Left forelimb (tissue), 1 donor: ENCODE measurements around the gene KCNK10.

Experiments
- DNase-seq: peaks from one replicate; pipeline ENCODE4 v3.0.0-alpha.2; 2018; ENCODE audit warnings: low spot score

Gene KCNK10

GRCh38 chr14:88184956-88185355, 138.1 kb downstream of the KCNK10 start:
- no peak for DNase-seq

- no peak for DNase-seq
These were observed 142.0 kb downstream of the KCNK10 start for GRCh38 chr14:88181072-88181471.

GRCh38 chr14:88179716-88180115, 143.4 kb downstream of the KCNK10 start:
- no peak for DNase-seq

- DNase-seq = no peak
These were observed 152.7 kb downstream of the KCNK10 start for GRCh38 chr14:88170333-88170732.

GRCh38 chr14:88168498-88169165, 154.4 kb downstream of the KCNK10 start:
- DNase-seq = no peak

GRCh38 chr14:88168025-88168424, 155.0 kb downstream of the KCNK10 start:
- no peak for DNase-seq

GRCh38 chr14:88166616-88167015, 156.5 kb downstream of the KCNK10 start:
- DNase-seq = no peak

- no peak for DNase-seq
These were observed 158.0 kb downstream of the KCNK10 start for GRCh38 chr14:88164906-88165534.

GRCh38 chr14:88163731-88164255, 159.3 kb downstream of the KCNK10 start:
- DNase-seq = no peak

GRCh38 chr14:88156127-88156526, 166.9 kb downstream of the KCNK10 start:
- DNase-seq = no peak

GRCh38 chr14:88154926-88155325, 168.1 kb downstream of the KCNK10 start:
- DNase-seq = no peak

- no peak for DNase-seq
These were observed 168.7 kb downstream of the KCNK10 start for GRCh38 chr14:88154321-88154720.

GRCh38 chr14:88146881-88147649, 176.0 kb downstream of the KCNK10 start:
- DNase-seq = no peak

- DNase-seq = no peak
These were observed 179.3 kb downstream of the KCNK10 start for GRCh38 chr14:88143810-88144209.

- no peak for DNase-seq
These were observed 180.1 kb downstream of the KCNK10 start for GRCh38 chr14:88142997-88143396.

GRCh38 chr14:88140874-88141273, 182.2 kb downstream of the KCNK10 start:
- DNase-seq = no peak

- no peak for DNase-seq
These were observed 185.7 kb downstream of the KCNK10 start for GRCh38 chr14:88137327-88137726.
